Mesendoderm (in vitro differentiated cells): ENCODE data around the gene NSMF.

ENCODE experiments used
- DNase-seq: peaks from one replicate; pipeline ENCODE4 v3.0.0; 2013
- H2AK5ac ChIP-seq: 2 replicates; pipeline ENCODE4 v1.6.1; 2013; ENCODE audit warnings: low read length, inconsistent platforms
- H2BK120ac ChIP-seq: 2 replicates; pipeline ENCODE4 v1.6.1; 2013; ENCODE audit warnings: low read depth, mild to moderate bottlenecking, low read length, moderate library complexity, mixed read lengths
- H2BK15ac ChIP-seq: replicated peaks from 2 replicates; pipeline ENCODE4 v1.6.1; 2013; ENCODE audit warnings: low read depth, mild to moderate bottlenecking, moderate library complexity
- H2BK5ac ChIP-seq: 2 replicates; pipeline ENCODE4 v1.6.1; 2013; ENCODE audit warnings: low read length, inconsistent platforms
- H3K18ac ChIP-seq: 2 replicates; pipeline ENCODE4 v1.6.1; 2013; ENCODE audit warnings: mild to moderate bottlenecking, low read length, mixed read lengths
- H3K23ac ChIP-seq: one replicate; pipeline ENCODE4 v1.6.1; 2013; ENCODE audit warnings: low read length
- H3K27ac ChIP-seq: 2 replicates; pipeline ENCODE4 v1.5.1; 2013; ENCODE audit warnings: low read depth, mild to moderate bottlenecking, inconsistent platforms, low read length, moderate library complexity
- H3K27me3 ChIP-seq: 2 replicates; pipeline ENCODE4 v1.6.1; 2013; ENCODE audit warnings: low read length, control low read depth, mild to moderate bottlenecking, inconsistent platforms; ENCODE audit not compliant: insufficient read depth, poor library complexity
- H3K36me3 ChIP-seq: 2 replicates; pipeline ENCODE4 v1.6.1; 2013; ENCODE audit warnings: low read length, inconsistent platforms; ENCODE audit not compliant: control insufficient read depth, insufficient read depth
- H3K4ac ChIP-seq: one replicate; pipeline ENCODE4 v1.6.1; 2013; ENCODE audit warnings: low read depth, mild to moderate bottlenecking, low read length, moderate library complexity
- H3K4me1 ChIP-seq: 2 replicates; pipeline ENCODE4 v1.6.1; 2013; ENCODE audit warnings: low read depth, low read length, inconsistent platforms; ENCODE audit not compliant: control insufficient read depth
- H3K4me2 ChIP-seq: 2 replicates; pipeline ENCODE4 v1.6.1; 2013; ENCODE audit warnings: low read length
- H3K4me3 ChIP-seq: 2 replicates; pipeline ENCODE4 v1.5.1; 2013; ENCODE audit warnings: mild to moderate bottlenecking, low read length
- H3K56ac ChIP-seq: one replicate; pipeline ENCODE4 v1.6.1; 2013; ENCODE audit warnings: low read length
- H3K79me1 ChIP-seq: 2 replicates; pipeline ENCODE4 v1.6.1; 2013; ENCODE audit warnings: low read length, inconsistent platforms
- H3K79me2 ChIP-seq: 2 replicates; pipeline ENCODE4 v1.6.1; 2013; ENCODE audit warnings: mild to moderate bottlenecking, low read length; ENCODE audit not compliant: control insufficient read depth, insufficient read depth
- H3K9ac ChIP-seq: 2 replicates; pipeline ENCODE4 v1.6.1; 2013; ENCODE audit warnings: low read length, inconsistent platforms
- H4K5ac ChIP-seq: one replicate; pipeline ENCODE4 v1.6.1; 2013; ENCODE audit warnings: low read length
- H4K8ac ChIP-seq: one replicate; pipeline ENCODE4 v1.6.1; 2013; ENCODE audit warnings: low read depth, mild to moderate bottlenecking, control low read depth, low read length, moderate library complexity
- WGBS: extraction: QIAGEN DNeasy Blood & Tissue Kit; methylation state at CpG from one replicate; pipeline ENCODE4 v1.1.7; 2013; ENCODE audit warnings: low lambda C conversion rate, missing lambda C conversion rate; ENCODE audit not compliant: insufficient coverage; ENCODE audit errors: extremely low coverage; 5-methylcytosine and 5-hydroxymethylcytosine counted together

The NSMF gene

DNA sequence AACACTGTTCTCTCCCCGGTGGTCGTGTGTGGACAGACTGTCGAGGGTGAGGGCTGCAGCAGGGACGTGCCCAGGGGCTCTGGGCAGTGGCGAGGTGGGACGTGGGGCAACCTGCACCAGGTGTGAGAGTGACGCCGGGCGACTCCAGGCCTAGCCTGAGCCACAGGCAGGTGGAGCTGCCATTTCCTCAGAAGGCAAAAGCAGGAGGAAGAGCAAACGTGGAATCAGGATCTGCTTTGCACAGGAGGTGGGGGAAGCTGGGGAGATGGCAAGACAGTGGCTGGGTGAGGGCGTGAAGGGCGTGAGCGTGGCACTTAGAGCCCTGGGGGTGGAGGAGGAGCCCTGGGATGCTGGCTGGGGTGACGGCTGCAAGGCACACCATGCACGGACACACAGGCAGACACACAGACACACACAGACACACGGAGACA is 39.6 kb upstream of the NSMF start:
- H3K27ac ChIP-seq: no peak overlapping the region
- H3K79me1 ChIP-seq: no peaks in the 10 kb centered on the region
- H4K8ac ChIP-seq: no peak overlapping the region
- H3K27me3 ChIP-seq: no peaks in the 10 kb centered on the region
- no peak overlapping the region for H3K9ac ChIP-seq
- no peak overlapping the region for H2BK120ac ChIP-seq
- no peaks in the 10 kb centered on the region for H3K36me3 ChIP-seq
- no peak overlapping the region for H3K23ac ChIP-seq
- H3K4ac ChIP-seq: no peak overlapping the region
- H4K5ac ChIP-seq: no peak overlapping the region
- no peak overlapping the region for H2BK5ac ChIP-seq
- H3K79me2 ChIP-seq: no peaks in the 10 kb centered on the region
- H3K4me2 ChIP-seq: no peak overlapping the region
- no peak overlapping the region for H3K18ac ChIP-seq
- WGBS: no CpG with 5 or more reads among the region's 16 CpGs
- no peak overlapping the region for H2BK15ac ChIP-seq
- H3K56ac ChIP-seq: no peak overlapping the region
- no peak overlapping the region for H3K4me3 ChIP-seq
- no peak for DNase-seq
- H2AK5ac ChIP-seq: no peak overlapping the region
- no peaks in the 10 kb centered on the region for H3K4me1 ChIP-seq

DNA sequence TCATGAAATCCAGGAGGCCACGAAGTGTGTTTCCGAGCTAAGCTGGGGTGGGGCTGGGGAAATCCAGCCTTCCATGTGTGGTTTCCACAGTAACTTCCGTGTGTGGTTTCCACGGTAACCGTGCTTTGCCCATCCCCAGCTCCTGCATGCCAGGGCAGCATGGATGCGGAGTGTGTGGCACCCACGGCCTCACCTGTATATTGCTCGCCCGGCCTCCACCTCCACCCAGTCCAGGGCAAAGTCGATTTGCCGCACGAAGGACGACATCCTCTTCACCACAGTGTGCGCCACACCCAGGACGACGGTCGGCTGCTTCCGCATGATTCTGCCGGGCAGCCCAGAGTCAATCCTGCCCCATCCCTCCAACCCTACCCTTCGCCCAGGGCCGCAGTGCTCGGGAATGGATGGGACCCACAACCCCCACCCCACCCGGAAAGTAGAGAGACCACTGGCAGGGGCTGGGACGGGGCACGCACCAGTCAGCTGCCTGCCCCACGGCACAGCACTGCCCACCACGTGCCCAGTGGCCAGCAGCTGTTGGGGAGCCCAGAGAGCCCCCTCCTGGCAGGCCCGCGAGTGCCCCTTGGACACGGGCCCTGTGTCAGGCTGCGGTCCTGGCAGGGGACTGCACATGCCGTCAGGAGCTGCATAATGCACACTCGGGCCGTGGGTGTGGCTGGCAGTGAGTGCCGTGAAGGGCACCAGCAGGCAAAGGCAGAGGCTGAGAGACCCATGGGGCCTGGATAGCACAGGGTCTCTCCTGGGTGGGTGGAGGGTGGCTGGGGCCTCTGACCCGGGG is 39.0 kb upstream of the NSMF start:
- H3K79me1 ChIP-seq: no peaks in the 10 kb centered on the region
- no peak overlapping the region for H3K4me2 ChIP-seq
- no peak overlapping the region for H3K18ac ChIP-seq
- no CpG with 5 or more reads among the region's 36 CpGs for WGBS
- no peak overlapping the region for H4K5ac ChIP-seq
- no peak overlapping the region for H3K4me3 ChIP-seq
- no peak overlapping the region for H3K23ac ChIP-seq
- H3K27me3 ChIP-seq: no peaks in the 10 kb centered on the region
- H2AK5ac ChIP-seq: no peak overlapping the region
- no peaks in the 10 kb centered on the region for H3K4me1 ChIP-seq
- no peak for DNase-seq
- no peak overlapping the region for H4K8ac ChIP-seq
- H2BK120ac ChIP-seq: no peak overlapping the region
- H3K9ac ChIP-seq: no peak overlapping the region
- no peak overlapping the region for H2BK5ac ChIP-seq
- no peak overlapping the region for H3K4ac ChIP-seq
- H2BK15ac ChIP-seq: no peak overlapping the region
- H3K56ac ChIP-seq: no peak overlapping the region
- no peak overlapping the region for H3K27ac ChIP-seq
- H3K79me2 ChIP-seq: no peaks in the 10 kb centered on the region
- no peaks in the 10 kb centered on the region for H3K36me3 ChIP-seq

DNA sequence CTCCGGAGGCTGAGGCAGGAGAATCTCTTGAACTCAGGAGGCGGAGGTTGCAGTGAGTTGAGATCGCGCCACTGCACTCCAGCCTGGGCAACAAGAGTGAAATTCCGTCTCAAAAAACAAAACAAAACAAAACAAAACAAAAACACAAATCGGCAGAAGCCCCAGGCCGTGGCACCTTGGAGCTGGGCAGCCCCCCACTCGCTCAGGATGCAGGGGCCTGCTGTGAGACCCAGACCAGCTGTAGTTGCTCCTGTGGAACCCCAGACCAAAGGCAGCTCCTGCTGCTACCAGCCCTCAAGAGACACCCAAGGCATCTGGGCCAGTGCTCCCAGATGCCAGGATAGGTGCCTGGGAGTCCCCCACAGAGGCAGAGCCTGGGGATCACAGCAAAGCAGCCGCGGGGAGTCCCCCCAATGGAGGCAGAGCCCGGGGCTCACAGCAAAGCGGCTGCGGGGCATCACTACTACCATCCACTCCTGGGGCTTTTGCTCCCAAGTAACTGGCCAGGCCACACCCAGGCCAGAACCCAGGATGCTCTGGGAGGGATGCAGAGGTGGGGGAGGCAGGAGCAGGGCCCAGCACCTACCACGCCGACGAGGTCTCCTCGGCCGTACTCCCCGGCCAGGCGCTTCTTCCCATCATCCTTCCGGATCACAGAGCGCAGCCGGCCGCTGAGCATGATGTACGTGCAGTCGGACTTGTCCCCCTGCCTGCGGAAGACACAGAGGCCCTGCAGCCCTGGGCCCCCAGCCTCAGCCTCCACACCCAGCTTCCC is 37.7 kb upstream of the NSMF start:
- Histone ChIP-seq H3K36me3 (no peaks in the 10 kb centered on the region), H2BK5ac (no peak overlapping the region), H3K79me1 (no peaks in the 10 kb centered on the region), H2BK15ac (no peak overlapping the region), H2BK120ac (no peak overlapping the region), H2AK5ac (no peak overlapping the region), H4K5ac (no peak overlapping the region), H3K18ac (no peak overlapping the region), H4K8ac (no peak overlapping the region), H3K9ac (no peak overlapping the region), H3K23ac (no peak overlapping the region), H3K4ac (no peak overlapping the region), H3K4me2 (no peak overlapping the region), H3K27ac (no peak overlapping the region), H3K56ac (no peak overlapping the region), H3K27me3 (no peaks in the 10 kb centered on the region), H3K4me1 (no peaks in the 10 kb centered on the region), H3K79me2 (no peaks in the 10 kb centered on the region), H3K4me3 (no peak overlapping the region)
- no peak for DNase-seq
- no CpG with 5 or more reads among the region's 27 CpGs for WGBS

DNA sequence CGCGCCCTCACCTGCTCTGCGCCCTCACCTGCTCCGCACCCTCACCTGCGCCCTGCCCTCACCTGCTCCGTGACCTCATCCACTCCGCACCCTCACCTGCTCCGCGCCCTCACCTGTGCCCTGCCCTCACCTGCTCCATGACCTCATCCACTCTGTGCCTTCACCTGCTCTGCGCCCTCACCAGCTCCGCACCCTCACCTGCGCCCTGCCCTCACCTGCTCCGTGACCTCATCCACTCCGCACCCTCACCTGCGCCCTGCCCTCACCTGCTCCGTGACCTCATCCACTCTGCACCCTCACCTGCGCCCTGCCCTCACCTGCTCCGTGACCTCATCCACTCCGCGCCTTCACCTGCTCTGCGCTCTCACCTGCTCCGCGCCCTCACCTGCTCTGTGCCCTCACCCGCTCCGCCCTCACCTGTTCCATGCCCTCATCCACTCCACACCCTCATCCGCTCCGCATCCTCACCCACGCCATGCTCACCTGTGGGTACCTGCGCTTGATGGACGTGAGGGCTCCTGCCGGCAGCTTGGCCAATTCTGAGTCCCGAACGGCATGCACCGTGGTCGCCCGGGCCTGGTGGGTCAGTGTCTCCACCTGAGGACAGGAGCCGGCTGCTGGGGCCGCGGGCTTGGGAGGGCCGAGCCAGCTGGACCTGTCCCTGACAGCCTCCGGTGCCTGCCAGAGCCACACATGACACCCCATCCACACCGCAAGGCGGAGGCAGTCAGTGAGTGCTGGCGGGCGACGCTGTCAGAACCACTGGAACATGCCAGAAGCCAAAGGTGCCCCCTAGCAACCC is 35.6 kb upstream of the NSMF start:
- Histone ChIP-seq H3K4me3 (no peak overlapping the region), H3K4me1 (no peaks in the 10 kb centered on the region), H4K8ac (no peak overlapping the region), H3K4me2 (no peak overlapping the region), H3K79me2 (no peaks in the 10 kb centered on the region), H3K27me3 (no peaks in the 10 kb centered on the region), H3K18ac (no peak overlapping the region), H2BK5ac (no peak overlapping the region), H3K79me1 (no peaks in the 10 kb centered on the region), H3K9ac (no peak overlapping the region), H3K23ac (no peak overlapping the region), H3K56ac (no peak overlapping the region), H3K36me3 (no peaks in the 10 kb centered on the region), H2BK120ac (no peak overlapping the region), H3K27ac (no peak overlapping the region), H2AK5ac (no peak overlapping the region), H3K4ac (no peak overlapping the region), H4K5ac (no peak overlapping the region), H2BK15ac (no peak overlapping the region)
- WGBS: no CpG with 5 or more reads among the region's 46 CpGs
- no peak for DNase-seq

DNA sequence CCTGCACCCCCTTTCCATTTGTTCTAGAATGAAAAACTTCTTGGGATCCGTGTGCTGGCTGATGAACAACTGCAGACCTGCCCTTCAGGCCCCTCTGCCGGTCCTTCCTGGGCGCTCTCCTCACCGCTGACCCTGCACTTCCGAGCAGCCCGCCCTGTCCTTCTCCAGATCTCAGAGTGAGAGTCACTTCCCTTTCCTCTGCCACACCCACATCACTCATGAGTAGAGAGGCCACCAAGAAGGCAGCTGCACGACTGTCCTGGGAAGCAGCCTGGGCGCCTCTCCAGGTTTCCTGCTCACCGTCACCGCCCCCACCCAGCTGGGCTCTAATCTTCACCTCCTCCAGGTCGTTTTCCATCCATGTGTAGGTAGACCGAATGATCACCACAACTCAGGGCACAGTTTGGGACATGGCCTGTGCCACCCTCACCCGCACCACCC is 35.0 kb upstream of the NSMF start:
- no peaks in the 10 kb centered on the region for H3K36me3 ChIP-seq
- no peak overlapping the region for H2BK15ac ChIP-seq
- H3K9ac ChIP-seq: no peak overlapping the region
- no peak overlapping the region for H4K8ac ChIP-seq
- no peak overlapping the region for H2BK120ac ChIP-seq
- H3K4me3 ChIP-seq: no peak overlapping the region
- no peak overlapping the region for H2AK5ac ChIP-seq
- no CpG with 5 or more reads among the region's 13 CpGs for WGBS
- no peak for DNase-seq
- no peak overlapping the region for H3K4me2 ChIP-seq
- H3K23ac ChIP-seq: no peak overlapping the region
- no peak overlapping the region for H3K18ac ChIP-seq
- no peak overlapping the region for H3K56ac ChIP-seq
- H3K4ac ChIP-seq: no peak overlapping the region
- no peak overlapping the region for H3K27ac ChIP-seq
- H4K5ac ChIP-seq: no peak overlapping the region
- no peaks in the 10 kb centered on the region for H3K4me1 ChIP-seq
- no peaks in the 10 kb centered on the region for H3K79me2 ChIP-seq
- no peak overlapping the region for H2BK5ac ChIP-seq
- H3K27me3 ChIP-seq: no peaks in the 10 kb centered on the region
- no peaks in the 10 kb centered on the region for H3K79me1 ChIP-seq
